HepG2 (cell line): ENCODE data around the gene SERPINA9. TPM values are rescaled to one million over a fixed set of nuclear protein-coding genes. Genes with fewer than 3 reads are reported as not detected.
A peak's percentile ranks its signal among the peaks of the same experiment; 100 is the strongest.

Experiments used
- FOXA1 ChIP-seq, 2 experiments: fragments of 450-650 bp in 1 of 2; sonication (generic) in 1 of 2; formaldehyde crosslinking in 1 of 2; IDR thresholded peaks; 2 replicates each; pipeline versions ENCODE4 v1.4.0 to v1.6.1; 2016 to 2020; ENCODE audit warnings: missing genetic modification reagents in 1 of 2
- FOXO1 ChIP-seq: sonication (generic); formaldehyde crosslinking; IDR thresholded peaks from 2 replicates; pipeline ENCODE4 v1.4.0; 2020; ENCODE audit warnings: missing genetic modification reagents
- GATAD2A ChIP-seq: IDR thresholded peaks from 2 replicates; pipeline ENCODE4 v1.6.1; 2016
- LCORL ChIP-seq, 2 experiments: fragments of 450-650 bp in 1 of 2; sonication (generic) in 1 of 2; formaldehyde crosslinking in 1 of 2; IDR thresholded peaks; 2 replicates each; pipeline versions ENCODE4 v1.5.0 to v1.6.1; 2017 to 2020; ENCODE audit warnings: antibody characterized with exemption in 1 of 2, missing genetic modification reagents in 1 of 2
- PRDM10 ChIP-seq: sonication (generic); formaldehyde crosslinking; IDR thresholded peaks from 2 replicates; pipeline ENCODE4 v1.4.0; 2020; ENCODE audit warnings: low read depth, missing genetic modification reagents
- RXRB ChIP-seq: IDR thresholded peaks from 2 replicates; pipeline ENCODE4 v1.6.1; 2016; ENCODE audit warnings: borderline replicate concordance, missing genetic modification reagents, missing compliant biosample characterization
- SNAPC2 ChIP-seq: sonication (generic); formaldehyde crosslinking; IDR thresholded peaks from 2 replicates; pipeline ENCODE4 v1.8.1; 2022; ENCODE audit warnings: mild to moderate bottlenecking, missing genetic modification reagents
- SOX13 ChIP-seq, 3 experiments: fragments of 450-650 bp in 1 of 3; sonication (generic) in 1 of 3; formaldehyde crosslinking in 1 of 3; IDR thresholded peaks in 2 of 3; conservative IDR thresholded peaks in 1 of 3; 2 replicates each; pipeline versions ENCODE4 v1.5.0 to v1.6.1; 2016 to 2020; ENCODE audit warnings: antibody characterized with exemption in 1 of 3, mild to moderate bottlenecking in 1 of 3, missing compliant biosample characterization in 1 of 3, missing genetic modification reagents in 1 of 3, moderate library complexity in 1 of 3
- STAT6 ChIP-seq: sonication (generic); formaldehyde crosslinking; IDR thresholded peaks from 2 replicates; pipeline ENCODE4 v1.4.0; 2020; ENCODE audit warnings: missing genetic modification reagents, mild to moderate bottlenecking, borderline replicate concordance
- TSC22D2 ChIP-seq: sonication (generic); formaldehyde crosslinking; IDR thresholded peaks from 2 replicates; pipeline ENCODE4 v1.5.1; 2020; ENCODE audit warnings: missing genetic modification reagents, mild to moderate bottlenecking, borderline replicate concordance
- ZFP82 ChIP-seq: sonication (generic); formaldehyde crosslinking; IDR thresholded peaks from 2 replicates; pipeline ENCODE4 v1.5.1; 2020; ENCODE audit warnings: mild to moderate bottlenecking, missing genetic modification reagents, borderline replicate concordance
- ZMYM4 ChIP-seq: sonication (generic); formaldehyde crosslinking; IDR thresholded peaks from 2 replicates; pipeline ENCODE4 v1.8.1; 2023; ENCODE audit warnings: mild to moderate bottlenecking, missing genetic modification reagents
- ZNF30 ChIP-seq: sonication (generic); formaldehyde crosslinking; IDR thresholded peaks from 2 replicates; pipeline ENCODE4 v1.5.0; 2020; ENCODE audit warnings: mild to moderate bottlenecking, missing genetic modification reagents
- ZNF329 ChIP-seq: sonication (generic); formaldehyde crosslinking; IDR thresholded peaks from 2 replicates; pipeline ENCODE4 v1.9.0; 2021; ENCODE audit warnings: low read depth, mild to moderate bottlenecking, missing genetic modification reagents
- ZNF331 ChIP-seq: sonication (generic); formaldehyde crosslinking; IDR thresholded peaks from 2 replicates; pipeline ENCODE4 v1.4.0; 2020; ENCODE audit warnings: missing genetic modification reagents
- ZNF382 ChIP-seq: sonication (generic); formaldehyde crosslinking; IDR thresholded peaks from 2 replicates; pipeline ENCODE4 v1.5.0; 2020; ENCODE audit warnings: missing genetic modification reagents, mild to moderate bottlenecking, borderline replicate concordance
- ZNF512B ChIP-seq: sonication (generic); formaldehyde crosslinking; IDR thresholded peaks from 2 replicates; pipeline ENCODE4 v1.5.1; 2020; ENCODE audit warnings: missing genetic modification reagents, mild to moderate bottlenecking, borderline replicate concordance
- ZNF644 ChIP-seq: IDR thresholded peaks from 2 replicates; pipeline ENCODE4 v1.6.1; 2016; ENCODE audit warnings: low read depth
- ZNF652 ChIP-seq: IDR thresholded peaks from 2 replicates; pipeline ENCODE4 v1.6.1; 2016; ENCODE audit warnings: low read depth, borderline replicate concordance
- polyA plus RNA-seq, 8 experiments: library from polyadenylated mRNA; depleted of rRNA in 3 of 8; stranded (reverse) in 7 of 8; unstranded in 1 of 8; fragments of >200 nt; fragmentation: Illumina TruSeq in 4 of 8; extraction: Trizol in 4 of 8; gene quantifications; 2 replicates each; pipeline versions ENCODE4 v1.2.1 to v1.2.3, GENCODE V29; 2011 to 2016; ENCODE audit warnings: low read depth in 4 of 8, missing spikeins in 1 of 8, mixed read lengths in 1 of 8; ENCODE audit not compliant: insufficient read depth in 1 of 8
- total RNA-seq, 5 experiments: library from RNA; depleted of rRNA; stranded (reverse); fragments of >200 nt; fragmentation: Illumina TruSeq; extraction: Trizol; gene quantifications; 2 replicates each; pipeline ENCODE4 v1.2.3, GENCODE V29; 2016; ENCODE audit warnings: low read depth in 1 of 5

The SERPINA9 gene
- total and polyA plus RNA-seq, 2 of the 13 experiments (the other 11 are each of a cell fraction or from before 2014, with no cell fraction given), result 0.21 TPM; not detected in 1

- TF ChIP-seq SOX13 (IDR thresholded peaks at IDR 0.05) (no peak), SOX13 (CRISPR knock-in tag; conservative IDR thresholded peaks at IDR 0.05 in 1 of 2, IDR thresholded peaks at IDR 0.05 in 1 of 2) (peak in 1 of 2 experiments; percentile 81; a peak in 2 of 4 replicates), ZFP82 (CRISPR knock-in tag) (no peak), ZNF30 (CRISPR knock-in tag) (no peak), RXRB (peak; percentile 91), ZNF652 (peak; percentile 70; the same call in 1 of the 2 replicates), ZNF382 (CRISPR knock-in tag) (no peak), ZNF512B (no peak), LCORL (IDR thresholded peaks at IDR 0.05) (no peak), LCORL (CRISPR knock-in tag; IDR thresholded peaks at IDR 0.05) (peak; percentile 80), TSC22D2 (no peak), ZNF331 (CRISPR knock-in tag) (peak; percentile 52; the same call in 1 of the 2 replicates), ZNF644 (CRISPR knock-in tag) (peak; percentile 97), FOXA1 (IDR thresholded peaks at IDR 0.05) (peak; percentile 52; the same call in 1 of the 2 replicates), FOXA1 (CRISPR knock-in tag; IDR thresholded peaks at IDR 0.05) (peak; percentile 85), FOXO1 (CRISPR knock-in tag) (peak; percentile 75; the same call in 1 of the 2 replicates), STAT6 (no peak), PRDM10 (CRISPR knock-in tag) (0 out of 2 replicates have a peak, but pooled peaks have one; percentile 36), ZNF329 (CRISPR knock-in tag) (no peak), ZMYM4 (CRISPR knock-in tag) (peak; percentile 78), SNAPC2 (0 out of 2 replicates have a peak, but pooled peaks have one; percentile 20), GATAD2A (CRISPR knock-in tag) (peak; percentile 94)
These were observed 13.0 kb downstream of the SERPINA9 start (continued) for GRCh38 chr14:94462763-94463572.
